Activated CD4-positive, alpha-beta T cell treated with anti-CD3 and anti-CD28 coated beads, Interleukin-2, amount 50 U/mL, for 16 hours (primary cell): ENCODE measurements around the gene CNPY4.

Experiments
- DNase-seq: peaks from one replicate; pipeline ENCODE4 v3.0.0-alpha.2; 2020

Gene CNPY4

GRCh38 chr7:100152937-100153666 lies 33.7 kb downstream of the CNPY4 start:
- no peak for DNase-seq

- no peak for DNase-seq
These were observed 34.5 kb downstream of the CNPY4 start for GRCh38 chr7:100153708-100154535.

- DNase-seq = no peak
These were observed 35.4 kb downstream of the CNPY4 start for GRCh38 chr7:100154651-100155491.

- DNase-seq = no peak
These were observed 36.3 kb downstream of the CNPY4 start for GRCh38 chr7:100155553-100156317.

GRCh38 chr7:100156331-100157068 lies 37.1 kb downstream of the CNPY4 start:
- DNase-seq = no peak

- no peak for DNase-seq
These were observed 37.6 kb downstream of the CNPY4 start for GRCh38 chr7:100157069-100157333.

GRCh38 chr7:100157334-100158228 lies 38.1 kb downstream of the CNPY4 start:
- no peak for DNase-seq

- peak; percentile 91 for DNase-seq
These were observed 39.0 kb downstream of the CNPY4 start, which contains the start of gene TRAPPC14 for GRCh38 chr7:100158229-100159098. TSS of gene TRAPPC14 (minus strand) at chr7:100158723. CDS start at chr7:100158499, 224 bp downstream.

GRCh38 chr7:100159099-100159623 lies 39.7 kb downstream of the CNPY4 start:
- no peak for DNase-seq

- DNase-seq = no peak
These were observed 40.6 kb downstream of the CNPY4 start for GRCh38 chr7:100160067-100160466.

- no peak for DNase-seq
These were observed 43.6 kb downstream of the CNPY4 start for GRCh38 chr7:100163006-100163531.

- DNase-seq = no peak
These were observed 44.4 kb downstream of the CNPY4 start for GRCh38 chr7:100163871-100164270.

GRCh38 chr7:100166317-100166940 lies 47.0 kb downstream of the CNPY4 start:
- DNase-seq = no peak

GRCh38 chr7:100166970-100167911 lies 47.8 kb downstream of the CNPY4 start:
- no peak for DNase-seq

- DNase-seq = no peak
These were observed 48.5 kb downstream of the CNPY4 start for GRCh38 chr7:100167912-100168323.

- DNase-seq = no peak
These were observed 49.9 kb downstream of the CNPY4 start for GRCh38 chr7:100169147-100169850.
